CD4-positive, CD25-positive, alpha-beta regulatory T cell (primary cell): ENCODE measurements around the gene USP2. TPM values are rescaled to one million over a fixed set of nuclear protein-coding genes. Genes with fewer than 3 reads are reported as not detected.
A peak's percentile ranks its signal among the peaks of the same experiment; 100 is the strongest.

Experiments used
- ATAC-seq, 2 donors: fragments of 150-1000 bp; cut with Tn5 transposase; one replicate each; pipeline ENCODE4 v1.10.0; 2021; ENCODE audit warnings: low read depth in 2 of 2, moderate number of reproducible peaks in 2 of 2, moderate library complexity in 1 of 2
- DNase-seq, 3 donors: peaks; one replicate each; pipeline versions ENCODE4 v3.0.0 to v3.0.0-alpha.2; 2012 to 2022; ENCODE audit warnings: mixed read lengths in 1 of 3
- H3K27ac ChIP-seq: one replicate; pipeline ENCODE4 v1.7.0; 2013; ENCODE audit warnings: mild to moderate bottlenecking, low read length; ENCODE audit not compliant: insufficient read depth, poor library complexity, severe bottlenecking
- H3K27me3 ChIP-seq: one replicate; pipeline ENCODE4 v1.7.0; 2013; ENCODE audit warnings: low read length; ENCODE audit not compliant: control insufficient read depth, insufficient read depth
- H3K36me3 ChIP-seq: one replicate; pipeline ENCODE4 v1.7.0; 2013; ENCODE audit warnings: mild to moderate bottlenecking, low read length, moderate library complexity; ENCODE audit not compliant: control insufficient read depth, insufficient read depth
- H3K4me1 ChIP-seq: 2 replicates; pipeline ENCODE4 v1.7.0; 2013; ENCODE audit warnings: mild to moderate bottlenecking, low read length; ENCODE audit not compliant: insufficient read depth, control insufficient read depth, poor library complexity, severe bottlenecking
- H3K4me3 ChIP-seq: one replicate; pipeline ENCODE4 v1.7.0; 2013; ENCODE audit warnings: low read depth, mild to moderate bottlenecking, low read length, moderate library complexity
- H3K9me3 ChIP-seq, 2 experiments: 1 replicate in 1 of 2; 2 replicates in 1 of 2; pipeline ENCODE4 v1.7.0; 2013; ENCODE audit warnings: low read length in 2 of 2, mild to moderate bottlenecking in 1 of 2, moderate library complexity in 1 of 2; ENCODE audit not compliant: control insufficient read depth in 2 of 2
- H3K27ac Mint-ChIP-seq, 3 donors: one replicate each; pipeline ENCODE4 v1.8.0; 2020 to 2022; ENCODE audit warnings: mild to moderate bottlenecking in 3 of 3, mixed read lengths in 3 of 3, moderate library complexity in 2 of 3
- H3K27me3 Mint-ChIP-seq: one replicate; pipeline ENCODE4 v1.8.0; 2022; ENCODE audit warnings: mild to moderate bottlenecking, mixed read lengths
- H3K36me3 Mint-ChIP-seq: one replicate; pipeline ENCODE4 v1.8.0; 2020; ENCODE audit warnings: mixed read lengths
- H3K4me1 Mint-ChIP-seq, 4 donors: one replicate each; pipeline ENCODE4 v1.8.0; 2020 to 2022; ENCODE audit warnings: mixed read lengths in 4 of 4, mild to moderate bottlenecking in 1 of 4
- H3K4me3 Mint-ChIP-seq, 4 donors: one replicate each; pipeline ENCODE4 v1.8.0; 2020 to 2022; ENCODE audit warnings: mild to moderate bottlenecking in 4 of 4, mixed read lengths in 4 of 4, moderate library complexity in 3 of 4
- H3K9me3 Mint-ChIP-seq, 7 donors: one replicate each; pipeline ENCODE4 v1.8.0; 2020 to 2022; ENCODE audit warnings: mixed read lengths in 7 of 7, mild to moderate bottlenecking in 3 of 7, moderate library complexity in 2 of 7
- polyA plus RNA-seq, 4 donors: library from polyadenylated mRNA; unstranded; fragments of 300-500 nt; fragmentation: Illumina TruSeq; gene quantifications; one replicate each; pipeline ENCODE4 v1.2.3, GENCODE V29; 2021
- total RNA-seq: library from RNA; stranded (reverse); gene quantifications from one replicate; pipeline ENCODE4 v1.2.3, GENCODE V29; 2022

The USP2 gene
- total and polyA plus RNA-seq, 5 donors from 2014 or later: 0.22 to 1.6 TPM; not detected in 3

- H3K4me1 Mint-ChIP-seq: peaks cover 0 to 15% (median 4%) of the 10 kb centered on the region in 4 donors
- H3K27me3 Mint-ChIP-seq: peaks cover 66% of the 10 kb centered on the region
- no peak overlapping the region for H3K27ac Mint-ChIP-seq
These were observed 17.5 kb downstream of the USP2 start for GRCh38 chr11:119363851-119364590.

GRCh38 chr11:119363081-119363850 is 18.2 kb downstream of the USP2 start:
- peaks cover 22% of the 10 kb centered on the region for H3K27me3 ChIP-seq
- Mint-ChIP-seq H3K27me3 (peaks cover 74% of the 10 kb centered on the region), H3K27ac (no peak overlapping the region), H3K9me3 (peaks cover 0 to under 1% (median 0%) of the 10 kb centered on the region in 7 donors), H3K4me3 (peak overlapping the region in 2 of 4 donors; percentile 57 to 69), H3K36me3 (no peaks in the 10 kb centered on the region), H3K4me1 (peaks cover 0 to 15% (median 4%) of the 10 kb centered on the region in 4 donors)
- no peak for ATAC-seq
- no peaks in the 10 kb centered on the region for H3K9me3 ChIP-seq
- DNase-seq: no peak
- H3K27ac ChIP-seq: no peak overlapping the region
- peaks cover 6% of the 10 kb centered on the region for H3K4me1 ChIP-seq
- H3K36me3 ChIP-seq: no peaks in the 10 kb centered on the region
- no peak overlapping the region for H3K4me3 ChIP-seq

More at GRCh38 chr11:119363851-119364590, 17.5 kb downstream of the USP2 start:
- Histone ChIP-seq H3K4me1 (peaks cover 6% of the 10 kb centered on the region), H3K4me3 (no peak overlapping the region), H3K27ac (no peak overlapping the region), H3K27me3 (peaks cover 23% of the 10 kb centered on the region), H3K36me3 (no peaks in the 10 kb centered on the region), H3K9me3 (no peaks in the 10 kb centered on the region)
- Mint-ChIP-seq H3K9me3 (peaks cover 0 to 1% (median 0%) of the 10 kb centered on the region in 7 donors), H3K4me3 (peak overlapping the region; percentile 22 to 85 (median 84)), H3K36me3 (no peaks in the 10 kb centered on the region)
- peak; percentile 36 to 43 (median 36) for DNase-seq
- peak; percentile 63 to 69 for ATAC-seq

- H3K4me1 ChIP-seq: peaks cover 6% of the 10 kb centered on the region
- H3K4me3 ChIP-seq: no peak overlapping the region
- H3K27ac ChIP-seq: no peak overlapping the region
- Mint-ChIP-seq H3K36me3 (no peaks in the 10 kb centered on the region), H3K4me3 (peak overlapping the region in 1 of 4 donors; percentile 69), H3K4me1 (peaks cover 0 to 15% (median 4%) of the 10 kb centered on the region in 4 donors), H3K9me3 (no peaks in the 10 kb centered on the region), H3K27me3 (peaks cover 74% of the 10 kb centered on the region), H3K27ac (no peak overlapping the region)
- H3K36me3 ChIP-seq: no peaks in the 10 kb centered on the region
- H3K9me3 ChIP-seq: no peaks in the 10 kb centered on the region
- DNase-seq: no peak
- H3K27me3 ChIP-seq: peaks cover 26% of the 10 kb centered on the region
- no peak for ATAC-seq
These were observed 18.8 kb downstream of the USP2 start for GRCh38 chr11:119362741-119363080.

- peaks cover 76% of the 10 kb centered on the region for H3K27me3 Mint-ChIP-seq
- no peaks in the 10 kb centered on the region for H3K9me3 Mint-ChIP-seq
- Histone ChIP-seq H3K27me3 (peaks cover 30% of the 10 kb centered on the region), H3K9me3 (no peaks in the 10 kb centered on the region), H3K4me3 (no peak overlapping the region), H3K27ac (no peak overlapping the region), H3K4me1 (peaks cover 6% of the 10 kb centered on the region), H3K36me3 (no peaks in the 10 kb centered on the region)
- H3K4me3 Mint-ChIP-seq: no peak overlapping the region
- H3K4me1 Mint-ChIP-seq: peaks cover 0 to 20% (median 5%) of the 10 kb centered on the region in 4 donors
- DNase-seq (no peak), ATAC-seq (no peak)
- H3K27ac Mint-ChIP-seq: no peak overlapping the region
- no peaks in the 10 kb centered on the region for H3K36me3 Mint-ChIP-seq
These were observed 19.4 kb downstream of the USP2 start for GRCh38 chr11:119361941-119362725.

GRCh38 chr11:119361056-119361787 is 20.3 kb downstream of the USP2 start:
- Histone ChIP-seq H3K27ac (no peak overlapping the region), H3K9me3 (no peaks in the 10 kb centered on the region), H3K36me3 (no peaks in the 10 kb centered on the region), H3K4me3 (no peak overlapping the region), H3K4me1 (peaks cover 12% of the 10 kb centered on the region), H3K27me3 (peaks cover 23% of the 10 kb centered on the region)
- no peak overlapping the region for H3K27ac Mint-ChIP-seq
- DNase-seq: no peak
- H3K4me1 Mint-ChIP-seq: peaks cover 0 to 23% (median 9%) of the 10 kb centered on the region in 4 donors
- no peaks in the 10 kb centered on the region for H3K9me3 Mint-ChIP-seq
- ATAC-seq: no peak
- H3K4me3 Mint-ChIP-seq: no peak overlapping the region
- H3K36me3 Mint-ChIP-seq: no peaks in the 10 kb centered on the region
- H3K27me3 Mint-ChIP-seq: peaks cover 68% of the 10 kb centered on the region

- Histone ChIP-seq H3K27me3 (peaks cover 11% of the 10 kb centered on the region), H3K27ac (no peak overlapping the region), H3K9me3 (no peaks in the 10 kb centered on the region), H3K4me3 (no peak overlapping the region), H3K4me1 (peaks cover 16% of the 10 kb centered on the region), H3K36me3 (no peaks in the 10 kb centered on the region)
- no peak overlapping the region for H3K4me3 Mint-ChIP-seq
- ATAC-seq (no peak), DNase-seq (peak in 1 of 3 donors; percentile 38)
- H3K9me3 Mint-ChIP-seq: no peaks in the 10 kb centered on the region
- peak overlapping the region in 1 of 3 donors; percentile 35 for H3K27ac Mint-ChIP-seq
- peaks cover 0 to 26% (median 9%) of the 10 kb centered on the region in 4 donors for H3K4me1 Mint-ChIP-seq
- peaks cover 64% of the 10 kb centered on the region for H3K27me3 Mint-ChIP-seq
- no peaks in the 10 kb centered on the region for H3K36me3 Mint-ChIP-seq
These were observed 21.9 kb downstream of the USP2 start for GRCh38 chr11:119359365-119360214.
